Upper lobe of left lung (tissue), 4 donors: ENCODE measurements around the gene PIBF1.
"Not testable (repeated sequence)": the region's sequence is repeated elsewhere in the genome, so short reads cannot be mapped to it uniquely, and the experiment has no call there.

Experiments used
- CTCF ChIP-seq, 6 experiments: fragments of 450-650 bp in 4 of 6; fragments of 200-600 bp in 2 of 6; sonication (generic) in 2 of 6; IDR thresholded peaks; one replicate each; pipeline ENCODE4 v1.5.1; 2016 to 2019; ENCODE audit warnings: antibody characterized with exemption in 6 of 6
- EP300 ChIP-seq, 4 donors: sonication (generic); formaldehyde crosslinking; IDR thresholded peaks; one replicate each; pipeline ENCODE4 v1.5.1; 2017; ENCODE audit warnings: antibody characterized with exemption in 4 of 4, control low read depth in 2 of 4
- POLR2A ChIP-seq, 4 donors: fragments of 450-650 bp; IDR thresholded peaks; one replicate each; pipeline ENCODE4 v1.5.1; 2016 to 2017; ENCODE audit warnings: antibody characterized with exemption in 4 of 4, mild to moderate bottlenecking in 2 of 4
- POLR2AphosphoS5 ChIP-seq, 2 donors: sonication (generic); formaldehyde crosslinking; IDR thresholded peaks; one replicate each; pipeline ENCODE4 v1.5.1; 2017; ENCODE audit warnings: antibody characterized with exemption in 2 of 2

GRCh38 chr13:72806514-72806913, 24.6 kb downstream of the PIBF1 start:
- TF ChIP-seq CTCF, POLR2A, POLR2AphosphoS5, EP300 (IDR thresholded peaks at IDR 0.05): not testable (repeated sequence)
